Loucy (cell line): ENCODE data around the gene ST3GAL3.

Experiments used
- CTCF ChIP-seq: fragments of 200-600 bp; sonication (generic); conservative IDR thresholded peaks from 2 replicates; pipeline ENCODE4 v1.5.1; 2014; ENCODE audit warnings: mild to moderate bottlenecking, antibody characterized with exemption, low read length
- EZH2phosphoT487 ChIP-seq: fragments of 200-600 bp; IDR thresholded peaks from 2 replicates; pipeline ENCODE4 v1.6.1; 2018; ENCODE audit warnings: antibody characterized with exemption, mild to moderate bottlenecking, moderate library complexity, borderline replicate concordance

GRCh38 chr1:43970502-43970901 is 263.2 kb downstream of the ST3GAL3 start:
- TF ChIP-seq CTCF (no peak), EZH2phosphoT487 (no peak)
